CD4-positive, alpha-beta T cell treated with Interleukin-1 beta for 1 hour (primary cell): ENCODE measurements around the gene MAPK14.
"Not testable (repeated sequence)": the region's sequence is repeated elsewhere in the genome, so short reads cannot be mapped to it uniquely, and the experiment has no call there.

Experiments used
- DNase-seq, 2 donors: peaks; one replicate each; pipeline ENCODE4 v3.0.0-alpha.2; 2020 to 2022

Gene MAPK14

DNA sequence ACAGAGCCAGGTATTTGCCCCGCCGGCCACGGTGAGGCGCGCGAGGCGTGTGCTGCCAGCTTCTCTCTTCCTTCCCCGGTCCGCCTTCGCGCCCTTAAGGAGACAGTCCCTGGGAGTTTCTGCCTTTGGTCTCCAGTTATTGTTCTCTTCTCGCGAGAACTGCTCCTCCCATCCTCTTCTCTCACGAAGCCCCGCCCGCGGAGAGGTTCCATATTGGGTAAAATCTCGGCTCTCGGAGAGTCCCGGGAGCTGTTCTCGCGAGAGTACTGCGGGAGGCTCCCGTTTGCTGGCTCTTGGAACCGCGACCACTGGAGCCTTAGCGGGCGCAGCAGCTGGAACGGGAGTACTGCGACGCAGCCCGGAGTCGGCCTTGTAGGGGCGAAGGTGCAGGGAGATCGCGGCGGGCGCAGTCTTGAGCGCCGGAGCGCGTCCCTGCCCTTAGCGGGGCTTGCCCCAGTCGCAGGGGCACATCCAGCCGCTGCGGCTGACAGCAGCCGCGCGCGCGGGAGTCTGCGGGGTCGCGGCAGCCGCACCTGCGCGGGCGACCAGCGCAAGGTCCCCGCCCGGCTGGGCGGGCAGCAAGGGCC is at the start of gene MAPK14:
Gene MAPK14, plus strand, starts transcription at position 308 of the 587 bp plus-strand sequence. CDS start 350 bp downstream, outside the sequence.
- DNase-seq: peak; percentile 99 to 100

- DNase-seq: not testable (repeated sequence)
These were observed 47.5 kb upstream of the MAPK14 start for GRCh38 chr6:35980126-35980525.

DNA sequence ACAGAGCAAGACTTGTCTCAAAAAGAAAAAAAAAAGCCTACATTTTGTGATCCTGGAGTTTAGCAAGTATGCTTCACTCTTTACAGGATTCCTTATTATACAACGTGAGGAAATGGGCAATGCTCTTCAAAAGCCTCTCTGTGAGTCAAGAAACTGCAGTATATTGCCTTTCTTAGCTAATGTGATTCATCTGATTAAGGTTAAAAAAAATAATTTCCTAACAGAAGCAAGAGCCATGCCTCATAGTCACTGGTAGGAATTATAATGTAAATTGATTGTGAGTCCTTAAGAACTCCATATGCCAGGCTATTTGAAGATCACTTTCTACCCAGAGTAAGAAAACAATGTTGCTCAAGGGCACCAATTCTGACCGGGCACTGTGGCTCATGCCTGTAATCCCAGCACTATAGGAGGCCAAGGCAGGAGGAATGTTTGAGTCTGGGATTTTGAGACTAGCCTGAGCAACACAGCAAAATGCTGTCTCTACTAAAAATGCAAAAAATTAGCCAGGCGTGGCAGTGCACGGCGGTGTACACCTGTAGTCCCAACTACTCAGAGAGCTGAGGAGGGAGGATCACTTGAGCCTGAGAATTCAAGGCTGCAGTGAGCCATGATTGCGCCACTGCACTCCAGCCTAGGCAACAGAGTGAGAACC is 46.5 kb upstream of the MAPK14 start:
- no peak for DNase-seq

GRCh38 chr6:35984701-35985100 is 42.9 kb upstream of the MAPK14 start:
- DNase-seq: no peak

- DNase-seq: not testable (repeated sequence)
These were observed 39.6 kb upstream of the MAPK14 start for GRCh38 chr6:35988047-35988446.

- DNase-seq: no peak
These were observed 34.5 kb upstream of the MAPK14 start for GRCh38 chr6:35993150-35993549.

GRCh38 chr6:36000451-36000850 is 27.2 kb upstream of the MAPK14 start:
- no peak for DNase-seq

GRCh38 chr6:36015666-36016065 is 11.9 kb upstream of the MAPK14 start:
- DNase-seq: no peak

- no peak for DNase-seq
These were observed 9.3 kb upstream of the MAPK14 start for GRCh38 chr6:36018339-36018738.

DNA sequence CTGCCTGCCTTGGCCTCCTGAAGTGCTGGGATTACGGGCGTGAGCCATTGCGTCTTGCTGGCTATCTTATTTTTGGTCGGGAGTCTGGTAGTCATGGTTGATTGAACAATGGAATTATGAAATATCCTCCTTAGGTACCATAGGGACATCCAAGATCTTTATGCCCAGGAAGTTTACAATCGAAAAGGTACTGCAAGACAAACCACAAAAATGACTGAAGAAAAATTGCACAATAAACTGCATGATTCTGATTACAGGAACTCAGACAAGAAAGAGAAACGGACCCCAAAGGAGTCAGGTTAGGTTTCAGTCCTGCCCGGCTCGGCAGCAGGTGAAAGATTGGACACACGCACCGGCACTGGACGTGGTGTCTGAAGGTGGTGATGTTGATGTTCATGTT is 8.4 kb upstream of the MAPK14 start:
- no peak for DNase-seq

DNA sequence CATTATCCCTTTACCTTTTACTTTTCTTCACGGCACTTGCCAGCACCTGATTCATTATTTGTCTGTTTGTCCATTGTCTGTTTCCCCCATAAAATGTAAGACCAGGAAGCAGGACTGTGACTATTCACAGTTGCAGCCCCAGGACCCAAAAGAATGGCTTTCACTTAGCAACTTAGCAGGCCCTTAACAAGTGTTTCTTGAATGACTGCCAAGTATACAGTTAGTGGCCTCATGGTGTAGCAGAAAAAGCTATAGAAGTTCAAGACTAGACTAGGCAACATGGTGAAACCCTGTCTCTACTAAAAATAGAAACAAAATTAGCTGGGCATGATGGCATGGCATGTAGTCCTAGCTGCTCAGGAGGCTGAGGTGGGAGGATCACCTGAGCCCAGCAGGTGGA is 7.5 kb upstream of the MAPK14 start:
- no peak for DNase-seq

GRCh38 chr6:36023996-36024795 is 3.4 kb upstream of the MAPK14 start, which contains the start of gene SLC26A8:
Gene SLC26A8, minus strand, starts transcription at chr6:36024641. Its CDS starts 4,934 bp downstream, at chr6:36019707.
- DNase-seq: no peak

GRCh38 chr6:36025260-36025931 is 2.2 kb upstream of the MAPK14 start:
- no peak for DNase-seq

DNA sequence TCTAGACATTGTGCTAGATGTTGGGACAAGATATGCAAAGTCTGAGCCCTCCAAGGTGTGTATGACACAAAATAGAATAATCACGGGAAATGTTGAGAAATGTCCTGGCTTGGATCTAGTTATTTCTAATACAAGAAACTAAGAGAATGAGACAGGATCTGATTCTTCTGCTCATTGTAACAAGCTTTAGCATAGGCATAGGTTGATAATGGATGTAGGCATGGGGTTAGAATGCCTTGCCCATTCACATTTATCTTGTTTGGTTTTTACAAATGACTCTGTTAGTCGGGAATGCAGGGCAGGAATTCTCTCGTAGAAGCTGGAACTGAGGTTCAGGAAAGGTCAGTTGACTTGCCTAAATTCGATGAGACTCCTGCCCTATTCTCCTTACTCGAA is 1.7 kb upstream of the MAPK14 start:
- DNase-seq: no peak

GRCh38 chr6:36028088-36028876 is 674 bp downstream of the MAPK14 start:
- peak; percentile 35 to 44 for DNase-seq

DNA sequence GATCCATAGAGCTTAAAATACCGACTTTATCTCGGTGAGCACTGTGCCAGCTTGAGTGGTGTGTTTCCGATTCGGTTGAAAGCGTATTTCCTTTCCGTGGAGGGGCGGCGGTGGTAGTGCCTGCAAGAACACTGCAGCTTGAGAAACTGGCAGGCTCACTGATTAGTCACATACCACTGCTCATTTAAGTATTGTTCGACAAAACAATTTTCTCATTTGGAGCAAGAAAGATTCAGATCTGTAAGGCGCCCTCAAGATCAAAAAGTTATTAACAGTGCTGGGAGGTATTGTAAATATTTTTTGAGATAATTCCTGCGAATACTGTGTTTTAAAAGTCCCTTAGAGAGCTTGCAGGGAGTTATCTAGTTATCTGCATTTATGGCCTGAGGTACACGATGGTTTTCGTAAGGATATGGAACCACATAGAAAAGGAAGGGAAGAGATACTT is 1.3 kb downstream of the MAPK14 start:
- peak; percentile 63 for DNase-seq

- no peak for DNase-seq
These were observed 1.9 kb downstream of the MAPK14 start for GRCh38 chr6:36029464-36029863.

- DNase-seq: no peak
These were observed 4.7 kb downstream of the MAPK14 start for GRCh38 chr6:36032261-36032660.

- DNase-seq: not testable (repeated sequence)
These were observed 5.5 kb downstream of the MAPK14 start for GRCh38 chr6:36033144-36033543.

GRCh38 chr6:36033935-36034334 is 6.3 kb downstream of the MAPK14 start:
- DNase-seq: peak in 1 of 2 donors; percentile 11

- no peak for DNase-seq
These were observed 6.8 kb downstream of the MAPK14 start for GRCh38 chr6:36034441-36034840.

GRCh38 chr6:36035225-36035624 is 7.6 kb downstream of the MAPK14 start:
- DNase-seq: no peak
